ENCODE data around the gene STAT3. TPM values are rescaled to one million over a fixed set of nuclear protein-coding genes. Genes with fewer than 3 reads are reported as not detected.

STAT3 gene
- total RNA-seq, 2 experiments from 2014 or later, result 14.8 to 28.7 TPM

DNA sequence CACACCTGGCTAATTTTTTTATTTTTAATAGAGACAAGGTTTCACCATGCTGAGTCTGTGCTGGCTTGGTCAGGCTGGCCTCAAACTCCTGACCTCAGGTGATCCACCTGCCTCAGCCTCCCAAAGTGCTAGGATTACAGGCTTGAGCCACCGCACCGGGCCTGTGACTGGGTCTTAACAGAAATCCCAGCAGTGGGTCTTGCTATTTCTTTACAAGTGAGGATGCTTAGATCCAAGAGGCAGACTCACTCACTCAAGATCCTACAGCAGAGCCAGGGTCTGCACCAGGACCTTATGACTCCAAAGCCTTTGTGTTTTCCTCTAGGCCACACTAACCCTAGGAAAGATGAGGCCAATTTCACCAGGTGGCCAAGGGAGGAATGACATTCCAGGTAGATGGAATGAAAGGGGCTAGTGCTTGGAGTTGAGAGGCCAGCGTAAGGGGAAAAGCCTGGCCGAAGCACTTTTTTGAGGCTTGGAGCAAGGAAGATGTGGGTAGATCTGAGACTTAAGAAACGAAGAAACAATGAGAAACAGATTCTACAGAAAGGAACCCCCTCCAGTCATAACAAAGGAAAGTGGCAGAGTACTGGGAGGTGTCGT lies 105.7 kb downstream of the STAT3 start:
- ChIA-PET CTCF (ENCODE audit: unreplicated experiment) (no interaction called here), POLR2A (no interaction called here)
- no peak for DNase-seq (ENCODE audit: low spot score)
- Histone ChIP-seq H4K20me1 (ENCODE audit: insufficient read depth, low read length) (no peaks in the 10 kb centered on the region), H3K4me2 (ENCODE audit: low read length) (no peak overlapping the region), H2AFZ (ENCODE audit: low read length) (no peak overlapping the region), H3K79me2 (ENCODE audit: insufficient read depth, low read depth, low read length) (no peaks in the 10 kb centered on the region), H3K4me1 (ENCODE audit: insufficient read depth, low read length, poor library complexity, severe bottlenecking) (peaks cover 2% of the 10 kb centered on the region), H3K27ac (ENCODE audit: low read depth, low read length, poor library complexity, severe bottlenecking) (no peak overlapping the region), H3K9me2 (ENCODE audit: insufficient read depth, low read length) (no peaks in the 10 kb centered on the region), H3K9me3 (ENCODE audit: low read length) (no peaks in the 10 kb centered on the region), H3K36me3 (ENCODE audit: insufficient read depth, low read length) (no peaks in the 10 kb centered on the region), H3K4me3 (ENCODE audit: low read depth, low read length, poor library complexity, severe bottlenecking) (no peak overlapping the region)
- intact Hi-C loops (cut with micrococcal nuclease; ENCODE audit: unreplicated experiment), result no loop called here
- no TSS peak for BruUV-seq (replicated peaks)
- TF ChIP-seq EZH2phosphoT487 (IDR thresholded peaks at IDR 0.05; ENCODE audit: borderline replicate concordance, low read depth, low read length), result no peak
- TF ChIP-seq, protein P1, sequence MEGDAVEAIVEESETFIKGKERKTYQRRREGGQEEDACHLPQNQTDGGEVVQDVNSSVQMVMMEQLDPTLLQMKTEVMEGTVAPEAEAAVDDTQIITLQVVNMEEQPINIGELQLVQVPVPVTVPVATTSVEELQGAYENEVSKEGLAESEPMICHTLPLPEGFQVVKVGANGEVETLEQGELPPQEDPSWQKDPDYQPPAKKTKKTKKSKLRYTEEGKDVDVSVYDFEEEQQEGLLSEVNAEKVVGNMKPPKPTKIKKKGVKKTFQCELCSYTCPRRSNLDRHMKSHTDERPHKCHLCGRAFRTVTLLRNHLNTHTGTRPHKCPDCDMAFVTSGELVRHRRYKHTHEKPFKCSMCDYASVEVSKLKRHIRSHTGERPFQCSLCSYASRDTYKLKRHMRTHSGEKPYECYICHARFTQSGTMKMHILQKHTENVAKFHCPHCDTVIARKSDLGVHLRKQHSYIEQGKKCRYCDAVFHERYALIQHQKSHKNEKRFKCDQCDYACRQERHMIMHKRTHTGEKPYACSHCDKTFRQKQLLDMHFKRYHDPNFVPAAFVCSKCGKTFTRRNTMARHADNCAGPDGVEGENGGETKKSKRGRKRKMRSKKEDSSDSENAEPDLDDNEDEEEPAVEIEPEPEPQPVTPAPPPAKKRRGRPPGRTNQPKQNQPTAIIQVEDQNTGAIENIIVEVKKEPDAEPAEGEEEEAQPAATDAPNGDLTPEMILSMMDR (conservative IDR thresholded peaks at IDR 0.05; ENCODE audit: low read length), result no peak

DNA sequence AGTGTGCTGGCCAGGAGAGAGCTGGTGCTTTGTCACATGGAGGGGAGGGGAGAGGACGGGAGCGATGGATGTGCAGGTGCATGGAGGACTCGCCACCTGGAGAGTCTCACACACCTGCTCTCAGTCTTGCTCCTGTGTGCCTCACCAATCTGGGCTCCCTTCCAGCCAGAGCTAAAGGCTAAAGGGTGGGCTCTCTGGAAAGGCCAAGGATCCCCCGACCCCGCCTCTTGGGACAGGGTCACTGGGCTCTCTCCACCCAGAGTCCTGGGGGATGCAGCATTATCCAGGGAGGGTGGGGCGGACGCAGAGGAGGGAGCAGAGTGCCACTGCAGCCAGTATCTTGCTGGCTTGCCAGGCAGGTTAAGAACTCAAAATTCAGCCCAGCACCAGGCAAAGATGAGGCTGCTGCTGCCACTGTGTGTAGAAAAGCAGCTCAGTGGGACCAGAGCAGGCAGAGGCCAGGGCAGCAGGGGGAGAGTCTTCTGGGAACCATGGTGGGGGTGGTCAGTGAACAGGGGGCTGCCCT lies 106.6 kb downstream of the STAT3 start:
- peaks cover 6% of the 10 kb centered on the region for H3K4me1 ChIP-seq (ENCODE audit: insufficient read depth, low read length, poor library complexity, severe bottlenecking)
- intact Hi-C loops (cut with micrococcal nuclease; ENCODE audit: unreplicated experiment), result no loop called here
- ChIA-PET POLR2A (interaction anchor here (1.0 kb wide), 1 partner anchor 22 kb away, joined by 3 read pairs; no protein-coding TSS in a partner anchor), CTCF (ENCODE audit: unreplicated experiment) (no interaction called here)
- H4K20me1 ChIP-seq (ENCODE audit: insufficient read depth, low read length), result no peaks in the 10 kb centered on the region
- no peaks in the 10 kb centered on the region for H3K9me3 ChIP-seq (ENCODE audit: low read length)
- DNase-seq (ENCODE audit: low spot score), result no peak
- no peak overlapping the region for H3K4me3 ChIP-seq (ENCODE audit: low read depth, low read length, poor library complexity, severe bottlenecking)
- H3K79me2 ChIP-seq (ENCODE audit: insufficient read depth, low read depth, low read length), result no peaks in the 10 kb centered on the region
- H3K36me3 ChIP-seq (ENCODE audit: insufficient read depth, low read length), result no peaks in the 10 kb centered on the region
- no TSS peak for BruUV-seq (replicated peaks)
- TF ChIP-seq, protein P1 (conservative IDR thresholded peaks at IDR 0.05; ENCODE audit: low read length), result no peak
- TF ChIP-seq EZH2phosphoT487 (IDR thresholded peaks at IDR 0.05; ENCODE audit: borderline replicate concordance, low read depth, low read length), result no peak
- no peak overlapping the region for H3K4me2 ChIP-seq (ENCODE audit: low read length)
- no peak overlapping the region for H3K27ac ChIP-seq (ENCODE audit: low read depth, low read length, poor library complexity, severe bottlenecking)
- H2AFZ ChIP-seq (ENCODE audit: low read length), result no peak overlapping the region
- H3K9me2 ChIP-seq (ENCODE audit: insufficient read depth, low read length), result no peaks in the 10 kb centered on the region
